Measurements from ENCODE around the gene PDE4B. TPM values are rescaled to one million over a fixed set of nuclear protein-coding genes. Genes with fewer than 3 reads are reported as not detected.

The PDE4B gene
- total and polyA plus RNA-seq, 9 of the 15 experiments (the other 6 are each of a cell fraction or from before 2014, with no cell fraction given): 0.09 TPM; not detected in 8

DNA sequence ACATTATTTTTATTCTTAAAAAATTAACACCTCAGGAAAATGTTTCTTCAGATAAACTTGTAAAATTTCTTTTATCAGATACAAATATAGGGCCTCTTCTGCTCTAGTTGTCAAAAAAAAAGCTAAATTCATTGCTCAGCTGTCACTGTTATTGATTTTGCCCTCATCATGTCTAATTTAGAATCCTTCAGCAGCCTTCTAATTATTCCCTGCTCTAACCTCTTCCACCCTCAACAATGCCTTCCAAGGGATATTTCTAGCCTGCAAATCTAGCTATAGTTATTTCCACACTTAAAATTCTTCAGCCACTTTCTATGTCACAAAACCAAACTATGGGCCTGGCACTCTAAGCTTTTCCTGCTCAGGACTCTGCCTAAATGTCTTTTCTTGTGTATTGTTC lies 25.2 kb downstream of the PDE4B start (continued):
- TF ChIP-seq CHD7 (IDR thresholded peaks at IDR 0.05; ENCODE audit: low read depth, low read length) (no peak), ZNF507 (tag; conservative IDR thresholded peaks at IDR 0.05) (no peak), NBN (IDR thresholded peaks at IDR 0.05; ENCODE audit: low read depth) (no peak), HNRNPK (IDR thresholded peaks at IDR 0.05; ENCODE audit: low read depth, low read length, poor library complexity, severe bottlenecking) (no peak), NONO (IDR thresholded peaks at IDR 0.05; ENCODE audit: low read depth in 2 of 2, low read length in 1 of 2) (no peak), HMG20B (CRISPR knock-in tag; IDR thresholded peaks at IDR 0.05) (no peak), ZNF277 (CRISPR knock-in tag; IDR thresholded peaks at IDR 0.05; ENCODE audit: borderline replicate concordance) (no peak)
- TF ChIP-seq, protein P1, sequence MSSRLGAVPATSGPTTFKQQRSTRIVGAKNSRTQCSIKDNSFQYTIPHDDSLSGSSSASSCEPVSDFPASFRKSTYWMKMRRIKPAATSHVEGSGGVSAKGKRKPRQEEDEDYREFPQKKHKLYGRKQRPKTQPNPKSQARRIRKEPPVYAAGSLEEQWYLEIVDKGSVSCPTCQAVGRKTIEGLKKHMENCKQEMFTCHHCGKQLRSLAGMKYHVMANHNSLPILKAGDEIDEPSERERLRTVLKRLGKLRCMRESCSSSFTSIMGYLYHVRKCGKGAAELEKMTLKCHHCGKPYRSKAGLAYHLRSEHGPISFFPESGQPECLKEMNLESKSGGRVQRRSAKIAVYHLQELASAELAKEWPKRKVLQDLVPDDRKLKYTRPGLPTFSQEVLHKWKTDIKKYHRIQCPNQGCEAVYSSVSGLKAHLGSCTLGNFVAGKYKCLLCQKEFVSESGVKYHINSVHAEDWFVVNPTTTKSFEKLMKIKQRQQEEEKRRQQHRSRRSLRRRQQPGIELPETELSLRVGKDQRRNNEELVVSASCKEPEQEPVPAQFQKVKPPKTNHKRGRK (tag; IDR thresholded peaks at IDR 0.05): no peak
